DND-41 (cell line): ENCODE measurements around the gene PNPLA6.

ENCODE experiments used
- EZH2 ChIP-seq: IDR thresholded peaks from 3 replicates; pipeline ENCODE4 v1.6.1; 2012; ENCODE audit warnings: borderline replicate concordance, low read depth, mild to moderate bottlenecking, moderate library complexity, low read length, inconsistent platforms; ENCODE audit not compliant: severe bottlenecking
- TF ChIP-seq, protein P1 (sequence below): IDR thresholded peaks from 2 replicates; pipeline ENCODE4 v1.5.1; 2012; ENCODE audit warnings: borderline replicate concordance, low read length, moderate library complexity, mild to moderate bottlenecking; ENCODE audit not compliant: poor library complexity, severe bottlenecking; ENCODE audit errors: extremely low read depth

DNA sequence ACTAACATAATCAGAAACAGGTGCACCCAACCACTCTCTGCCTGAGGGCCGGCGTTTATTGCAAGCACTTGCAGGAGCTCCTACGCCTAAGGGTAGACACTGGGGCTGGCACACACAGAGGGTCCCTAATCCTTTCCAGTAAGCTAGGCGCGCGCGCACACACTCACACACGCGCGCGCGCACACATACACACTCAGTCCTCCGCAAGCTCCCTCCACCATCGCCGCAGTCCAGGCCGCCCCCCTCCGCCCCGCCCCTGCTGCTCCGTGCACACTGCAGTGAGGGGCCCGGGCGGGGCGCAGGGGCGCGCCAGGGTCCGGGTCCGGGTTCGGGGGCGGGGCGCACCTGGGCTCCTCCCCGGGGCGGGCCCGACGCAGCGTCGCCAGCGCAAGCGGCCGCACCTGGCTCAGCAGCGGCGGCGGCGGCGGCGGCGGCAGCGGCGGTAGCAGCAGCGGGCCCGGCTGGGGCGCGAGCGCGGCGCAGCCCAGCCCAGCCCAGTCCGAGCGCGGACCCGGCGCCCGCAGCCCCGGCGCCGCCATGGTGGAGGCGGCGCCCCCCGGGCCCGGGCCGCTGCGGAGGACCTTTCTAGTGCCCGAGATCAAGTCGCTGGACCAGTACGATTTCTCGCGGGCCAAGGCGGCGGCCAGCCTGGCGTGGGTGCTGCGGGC is 60.1 kb downstream of the PNPLA6 start, which contains the start of gene CAMSAP3:
- TF ChIP-seq, protein P1, sequence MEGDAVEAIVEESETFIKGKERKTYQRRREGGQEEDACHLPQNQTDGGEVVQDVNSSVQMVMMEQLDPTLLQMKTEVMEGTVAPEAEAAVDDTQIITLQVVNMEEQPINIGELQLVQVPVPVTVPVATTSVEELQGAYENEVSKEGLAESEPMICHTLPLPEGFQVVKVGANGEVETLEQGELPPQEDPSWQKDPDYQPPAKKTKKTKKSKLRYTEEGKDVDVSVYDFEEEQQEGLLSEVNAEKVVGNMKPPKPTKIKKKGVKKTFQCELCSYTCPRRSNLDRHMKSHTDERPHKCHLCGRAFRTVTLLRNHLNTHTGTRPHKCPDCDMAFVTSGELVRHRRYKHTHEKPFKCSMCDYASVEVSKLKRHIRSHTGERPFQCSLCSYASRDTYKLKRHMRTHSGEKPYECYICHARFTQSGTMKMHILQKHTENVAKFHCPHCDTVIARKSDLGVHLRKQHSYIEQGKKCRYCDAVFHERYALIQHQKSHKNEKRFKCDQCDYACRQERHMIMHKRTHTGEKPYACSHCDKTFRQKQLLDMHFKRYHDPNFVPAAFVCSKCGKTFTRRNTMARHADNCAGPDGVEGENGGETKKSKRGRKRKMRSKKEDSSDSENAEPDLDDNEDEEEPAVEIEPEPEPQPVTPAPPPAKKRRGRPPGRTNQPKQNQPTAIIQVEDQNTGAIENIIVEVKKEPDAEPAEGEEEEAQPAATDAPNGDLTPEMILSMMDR: no peak
- no peak for TF ChIP-seq EZH2
